ENCODE data around the gene FBXO41. TPM values are rescaled to one million over a fixed set of nuclear protein-coding genes. Genes with fewer than 3 reads are reported as not detected.

Gene FBXO41
- total and polyA plus RNA-seq, 7 donors: 0.03 to 0.46 (median 0.15) TPM

DNA sequence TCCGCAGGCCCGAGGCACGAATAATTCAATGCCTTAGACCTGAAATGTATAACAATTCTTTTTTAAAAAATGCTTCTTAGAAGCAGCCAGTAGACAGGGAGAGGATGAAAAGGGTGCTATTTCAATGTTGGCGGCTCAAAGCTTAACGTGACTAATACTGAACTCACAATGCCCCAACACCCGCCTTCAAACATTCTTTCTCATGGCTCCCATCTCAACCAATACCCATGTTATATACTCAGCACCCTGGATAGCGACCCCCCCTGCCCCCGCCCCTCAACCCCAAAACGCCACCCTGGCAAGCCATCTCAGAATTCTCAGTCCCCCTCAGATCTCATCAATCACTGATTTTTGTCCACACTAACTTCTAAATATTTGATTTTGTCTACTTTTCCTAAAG lies 4.4 kb downstream of the FBXO41 start:
- Histone ChIP-seq H3K9me3 (no peaks in the 10 kb centered on the region), H3K27ac (no peak overlapping the region), H3K4me1 (no peaks in the 10 kb centered on the region), H3K27me3 (ENCODE audit: insufficient read depth in 3 of 3, low read length in 2 of 3) (peaks cover 0 to 15% (median 11%) of the 10 kb centered on the region in 3 donors), H3K36me3 (ENCODE audit: insufficient read depth in 1 of 2, low read depth in 1 of 2) (no peaks in the 10 kb centered on the region), H3K4me3 (no peak overlapping the region)
- ATAC-seq (no peak), DNase-seq (no peak)
- TF ChIP-seq, protein P1, sequence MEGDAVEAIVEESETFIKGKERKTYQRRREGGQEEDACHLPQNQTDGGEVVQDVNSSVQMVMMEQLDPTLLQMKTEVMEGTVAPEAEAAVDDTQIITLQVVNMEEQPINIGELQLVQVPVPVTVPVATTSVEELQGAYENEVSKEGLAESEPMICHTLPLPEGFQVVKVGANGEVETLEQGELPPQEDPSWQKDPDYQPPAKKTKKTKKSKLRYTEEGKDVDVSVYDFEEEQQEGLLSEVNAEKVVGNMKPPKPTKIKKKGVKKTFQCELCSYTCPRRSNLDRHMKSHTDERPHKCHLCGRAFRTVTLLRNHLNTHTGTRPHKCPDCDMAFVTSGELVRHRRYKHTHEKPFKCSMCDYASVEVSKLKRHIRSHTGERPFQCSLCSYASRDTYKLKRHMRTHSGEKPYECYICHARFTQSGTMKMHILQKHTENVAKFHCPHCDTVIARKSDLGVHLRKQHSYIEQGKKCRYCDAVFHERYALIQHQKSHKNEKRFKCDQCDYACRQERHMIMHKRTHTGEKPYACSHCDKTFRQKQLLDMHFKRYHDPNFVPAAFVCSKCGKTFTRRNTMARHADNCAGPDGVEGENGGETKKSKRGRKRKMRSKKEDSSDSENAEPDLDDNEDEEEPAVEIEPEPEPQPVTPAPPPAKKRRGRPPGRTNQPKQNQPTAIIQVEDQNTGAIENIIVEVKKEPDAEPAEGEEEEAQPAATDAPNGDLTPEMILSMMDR (IDR thresholded peaks at IDR 0.05): no peak
- WGBS, 3 donors: 67 to 72% (median 69%) methylated on average over 9 of the region's 9 CpGs
- intact Hi-C loops (cut with DNase I): no loop called here

DNA sequence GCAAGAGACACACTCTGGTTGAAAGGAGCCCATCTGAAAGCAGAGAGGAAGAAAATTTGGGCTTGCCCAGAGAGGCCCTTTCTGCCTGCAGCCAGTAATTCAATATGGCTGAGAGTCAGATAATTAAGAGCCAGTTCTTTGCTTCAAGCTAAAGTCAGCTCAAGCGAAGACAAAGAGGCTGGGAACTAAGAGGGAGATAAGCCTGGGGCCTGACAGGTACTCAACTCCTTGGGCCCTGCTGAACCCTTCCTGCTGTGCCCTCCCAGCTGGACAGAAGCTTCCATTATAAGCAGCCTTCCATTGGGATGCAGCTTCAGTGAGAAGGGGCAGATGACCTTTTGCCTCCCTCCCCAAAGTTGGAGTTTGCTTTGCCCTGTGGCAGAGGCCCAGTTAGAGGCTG lies 12.0 kb downstream of the FBXO41 start:
- Histone ChIP-seq H3K27me3 (ENCODE audit: insufficient read depth in 3 of 3, low read length in 2 of 3) (peaks cover 0 to 39% (median 17%) of the 10 kb centered on the region in 3 donors), H3K9me3 (no peaks in the 10 kb centered on the region), H3K27ac (no peak overlapping the region), H3K36me3 (ENCODE audit: insufficient read depth in 1 of 2, low read depth in 1 of 2) (no peaks in the 10 kb centered on the region), H3K4me1 (no peaks in the 10 kb centered on the region), H3K4me3 (no peak overlapping the region)
- DNase-seq (no peak), ATAC-seq (no peak)
- 60 to 85% (median 72%) methylated on average over 1 of the region's 1 CpG for WGBS, 3 donors
- intact Hi-C loops (cut with DNase I): no loop called here
- TF ChIP-seq, protein P1 (IDR thresholded peaks at IDR 0.05): no peak

DNA sequence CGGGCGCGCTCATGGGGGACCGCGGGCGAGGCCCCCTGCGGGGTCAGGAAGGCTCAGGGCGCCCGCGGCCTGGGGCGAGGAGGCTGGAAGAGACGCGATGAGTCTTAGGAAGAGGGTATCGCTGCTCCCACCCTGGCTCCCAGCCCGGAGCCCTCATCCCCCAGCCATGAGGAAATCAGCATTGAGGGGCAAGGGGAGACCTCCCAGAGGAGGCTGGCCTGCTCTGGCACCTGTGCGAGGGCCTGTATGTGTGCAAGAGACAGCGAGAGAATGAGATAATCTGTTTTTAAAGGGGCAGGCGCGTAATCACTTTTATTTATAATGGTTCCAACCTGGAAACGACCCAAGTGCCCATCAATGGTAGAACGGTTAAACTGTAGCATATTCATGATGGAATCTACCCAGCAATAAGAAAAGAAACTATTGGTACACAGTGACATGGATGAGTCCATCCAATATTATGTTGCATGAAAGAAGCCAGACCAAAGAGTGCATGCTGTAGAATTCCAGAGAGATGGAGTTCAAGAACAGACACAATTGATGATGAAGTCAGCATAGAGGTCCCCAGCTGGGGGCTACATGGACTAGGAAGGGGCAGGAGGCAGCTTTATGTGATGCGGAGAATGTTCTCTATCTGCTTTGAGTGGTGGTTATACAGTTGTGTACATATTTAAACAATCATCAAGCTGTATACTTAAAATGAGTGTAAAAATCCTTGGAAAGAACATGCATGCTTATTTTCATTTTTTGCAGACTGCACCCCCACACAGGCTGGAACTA lies 14.4 kb downstream of the FBXO41 start:
- H3K4me1 ChIP-seq: no peaks in the 10 kb centered on the region
- peak overlapping the region; percentile 46 for H3K4me3 ChIP-seq
- 16 to 25% (median 19%) methylated on average over 14 to 22 of the region's 22 CpGs for WGBS, 3 donors
- H3K27ac ChIP-seq: no peak overlapping the region
- no peak for ATAC-seq
- no peaks in the 10 kb centered on the region for H3K9me3 ChIP-seq
- peaks cover 0 to 53% (median 24%) of the 10 kb centered on the region in 3 donors for H3K27me3 ChIP-seq (ENCODE audit: insufficient read depth in 3 of 3, low read length in 2 of 3)
- intact Hi-C loops (cut with DNase I): no loop called here
- H3K36me3 ChIP-seq (ENCODE audit: insufficient read depth in 1 of 2, low read depth in 1 of 2): no peaks in the 10 kb centered on the region
- TF ChIP-seq, protein P1 (IDR thresholded peaks at IDR 0.05): no peak
- no peak for DNase-seq

DNA sequence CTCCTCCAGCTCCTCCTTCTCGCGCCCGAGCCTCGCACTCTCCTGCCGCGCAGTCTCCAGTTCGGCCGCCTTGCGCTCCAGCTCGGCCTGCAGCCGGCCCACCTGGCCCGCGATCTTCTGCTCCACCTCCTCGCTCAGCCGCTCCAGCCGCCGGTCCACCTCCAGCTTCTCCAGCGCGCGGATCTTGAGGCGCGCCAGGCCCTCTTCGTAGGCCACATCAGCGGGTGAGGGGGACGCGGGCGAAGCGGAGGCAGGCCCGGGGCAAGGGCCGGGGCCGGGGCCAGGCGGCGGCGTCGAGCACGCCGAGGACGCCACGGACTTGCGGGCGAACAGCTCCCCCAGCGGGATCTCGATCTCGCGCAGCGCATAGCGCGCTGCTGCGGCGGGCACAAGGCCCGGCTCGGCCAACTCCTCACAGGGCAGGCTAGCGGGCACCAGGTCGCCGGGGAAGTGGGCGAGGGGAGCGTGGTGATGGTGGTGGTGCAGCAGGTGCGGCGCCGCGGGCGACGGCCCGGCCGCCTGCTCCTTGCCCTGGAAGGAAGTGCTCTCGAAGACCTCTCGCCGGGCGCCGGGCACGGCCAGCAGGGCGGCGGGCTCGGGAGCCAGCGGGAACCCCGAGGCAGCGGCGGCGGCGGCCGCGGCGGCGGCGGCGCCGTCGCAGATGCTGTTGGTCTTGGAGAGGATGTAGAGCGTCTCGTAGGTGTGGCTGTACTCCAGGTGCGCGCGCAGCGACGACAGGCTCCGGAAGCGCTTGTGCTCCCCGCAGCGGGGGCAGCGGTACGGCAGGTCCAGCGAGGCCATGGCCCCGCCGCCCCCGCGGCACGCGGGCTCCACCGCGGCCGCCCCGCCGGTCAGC lies 15.2 kb downstream of the FBXO41 start:
- ATAC-seq: peak; percentile 44 to 76 (median 64)
- H3K4me3 ChIP-seq: peak overlapping the region; percentile 46
- intact Hi-C loops (cut with DNase I): no loop called here
- H3K36me3 ChIP-seq (ENCODE audit: insufficient read depth in 1 of 2, low read depth in 1 of 2): no peaks in the 10 kb centered on the region
- H3K27ac ChIP-seq: no peak overlapping the region
- 2 to 4% (median 2%) methylated on average over 72 to 113 of the region's 113 CpGs for WGBS, 3 donors
- H3K9me3 ChIP-seq: no peaks in the 10 kb centered on the region
- TF ChIP-seq, protein P1 (IDR thresholded peaks at IDR 0.05): peak; percentile 6
- H3K27me3 ChIP-seq (ENCODE audit: insufficient read depth in 3 of 3, low read length in 2 of 3): peaks cover 0 to 53% (median 24%) of the 10 kb centered on the region in 3 donors
- DNase-seq: peak in 1 of 2 donors; percentile 50
- H3K4me1 ChIP-seq: no peaks in the 10 kb centered on the region
